Muscle layer of colon (tissue), 2 donors: ENCODE results near the gene PLXNB2.
"Not testable (repeated sequence)": the region's sequence is repeated elsewhere in the genome, so short reads cannot be mapped to it uniquely, and the experiment has no call there.

ENCODE experiments used
- H3K27ac ChIP-seq: one replicate; pipeline ENCODE4 v1.7.0; 2013; ENCODE audit warnings: low read depth, mild to moderate bottlenecking, low read length, moderate library complexity
- H3K27me3 ChIP-seq, 2 donors: one replicate each; pipeline ENCODE4 v1.7.0; 2013; ENCODE audit warnings: low read length in 2 of 2, mild to moderate bottlenecking in 2 of 2; ENCODE audit not compliant: insufficient read depth in 2 of 2, control insufficient read depth in 1 of 2
- H3K36me3 ChIP-seq: one replicate; pipeline ENCODE4 v1.7.0; 2013; ENCODE audit warnings: mild to moderate bottlenecking, low read length; ENCODE audit not compliant: insufficient read depth
- H3K4me1 ChIP-seq: one replicate; pipeline ENCODE4 v1.7.0; 2013; ENCODE audit warnings: mild to moderate bottlenecking, low read length; ENCODE audit not compliant: insufficient read depth
- H3K4me3 ChIP-seq, 2 donors: one replicate each; pipeline ENCODE4 v1.7.0; 2013; ENCODE audit warnings: low read length in 2 of 2, low read depth in 1 of 2, mild to moderate bottlenecking in 1 of 2, moderate library complexity in 1 of 2
- H3K9ac ChIP-seq: one replicate; pipeline ENCODE4 v1.7.0; 2013; ENCODE audit warnings: low read length
- H3K9me3 ChIP-seq: one replicate; pipeline ENCODE4 v1.7.0; 2013; ENCODE audit warnings: mild to moderate bottlenecking, low read length
- donor health status: abdominal sarcoma.
- donor health status: Adenocarcinoma of cecum.

The PLXNB2 gene

DNA sequence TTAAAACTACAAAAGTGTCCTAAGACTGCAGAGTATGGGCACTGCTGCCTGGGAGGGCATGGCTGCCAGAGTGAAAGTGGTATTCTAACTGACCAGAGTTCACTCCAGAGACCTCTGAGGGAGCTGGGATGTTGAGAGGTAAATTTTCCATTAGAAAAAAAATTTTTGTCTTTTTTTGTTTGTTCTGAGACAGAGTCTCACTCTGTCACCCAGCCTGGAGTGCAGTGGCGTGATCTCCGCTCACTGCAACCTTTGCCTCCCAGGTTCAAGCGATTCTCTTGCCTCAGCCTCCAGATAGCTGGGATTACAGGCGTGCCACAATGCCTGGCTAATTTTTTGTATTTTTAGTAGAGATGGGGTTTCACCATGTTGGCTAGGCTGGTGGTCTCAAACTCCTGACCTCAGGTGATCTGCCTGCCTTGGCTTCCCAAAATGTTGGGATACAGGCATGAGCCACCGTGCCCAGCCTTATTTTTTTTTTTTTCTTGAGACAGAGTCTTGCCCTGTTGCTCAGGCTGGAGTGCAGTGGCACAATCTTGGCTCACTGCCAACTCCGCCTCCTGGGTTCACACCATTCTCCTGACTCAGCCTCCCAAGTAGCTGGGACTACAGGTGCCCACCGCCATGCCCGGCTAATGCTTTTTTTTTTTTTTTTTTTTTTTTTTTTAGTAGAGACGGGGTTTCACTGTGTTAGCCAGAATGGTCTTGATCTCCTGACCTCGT, 15.1 kb upstream of the PLXNB2 start:
- H3K27ac ChIP-seq, H3K27me3 ChIP-seq, H3K36me3 ChIP-seq, H3K9ac ChIP-seq, H3K9me3 ChIP-seq, H3K4me1 ChIP-seq, H3K4me3 ChIP-seq: not testable (repeated sequence)

DNA sequence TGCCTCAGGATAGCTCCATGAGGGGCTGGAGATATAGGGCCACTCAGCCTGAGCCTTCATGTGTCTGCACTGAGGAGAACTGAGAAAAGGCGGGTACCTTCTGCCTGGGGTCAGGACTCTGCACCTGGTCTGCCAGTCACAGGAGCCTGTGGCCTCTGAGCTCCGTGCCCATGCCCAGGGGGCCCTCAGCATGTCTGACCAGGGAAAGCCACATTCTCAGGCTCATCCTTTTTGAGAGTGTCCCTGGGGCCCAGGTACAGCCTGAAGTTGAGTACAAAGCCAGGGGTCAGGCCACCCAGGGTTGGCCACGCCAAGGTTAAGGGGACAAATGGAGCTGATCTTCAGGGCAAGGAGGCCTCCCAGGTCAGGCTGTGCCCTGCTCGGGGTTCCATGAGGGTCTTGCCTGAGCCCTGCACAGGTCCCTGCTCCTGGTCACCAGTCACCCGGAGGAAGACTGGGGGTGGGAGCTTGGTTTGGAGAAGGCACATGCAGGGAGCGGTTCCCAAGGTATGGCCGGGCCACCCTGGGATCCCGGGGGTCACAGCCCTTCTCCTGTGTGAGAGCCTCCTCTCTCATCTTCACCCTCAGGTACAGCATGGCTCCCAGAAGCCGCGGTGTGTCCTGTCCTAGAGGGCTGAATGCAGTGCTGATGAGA, 13.4 kb upstream of the PLXNB2 start:
- Histone ChIP-seq H3K9ac (no peak overlapping the region), H3K4me1 (peaks cover 1% of the 10 kb centered on the region), H3K27me3 (no peaks in the 10 kb centered on the region), H3K4me3 (no peak overlapping the region), H3K27ac (no peak overlapping the region), H3K36me3 (no peaks in the 10 kb centered on the region), H3K9me3 (no peaks in the 10 kb centered on the region)

DNA sequence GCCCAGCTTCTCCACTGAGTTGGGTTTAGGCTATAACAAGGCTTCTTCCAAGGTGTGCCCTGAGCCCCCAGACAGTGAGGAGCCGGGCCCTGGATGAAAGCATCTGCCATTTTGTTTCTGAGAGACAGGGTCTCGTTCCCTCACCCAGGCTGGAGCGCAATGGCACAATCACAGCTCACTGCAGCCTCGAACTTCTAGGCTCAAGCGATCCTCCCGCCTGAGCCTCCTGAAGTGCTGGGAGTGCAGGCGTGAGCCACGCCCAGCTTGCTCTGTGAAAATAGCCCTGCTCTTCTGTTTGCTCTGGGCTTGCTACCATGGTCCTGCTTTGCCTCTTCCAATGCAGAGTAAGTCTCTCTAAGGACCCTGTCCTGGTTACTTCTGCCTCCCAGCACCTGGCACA, 12.7 kb upstream of the PLXNB2 start:
- H3K4me3 ChIP-seq: no peak overlapping the region
- no peaks in the 10 kb centered on the region for H3K4me1 ChIP-seq
- H3K9me3 ChIP-seq: no peaks in the 10 kb centered on the region
- no peak overlapping the region for H3K27ac ChIP-seq
- H3K9ac ChIP-seq: no peak overlapping the region
- H3K36me3 ChIP-seq: no peaks in the 10 kb centered on the region
- no peaks in the 10 kb centered on the region for H3K27me3 ChIP-seq

DNA sequence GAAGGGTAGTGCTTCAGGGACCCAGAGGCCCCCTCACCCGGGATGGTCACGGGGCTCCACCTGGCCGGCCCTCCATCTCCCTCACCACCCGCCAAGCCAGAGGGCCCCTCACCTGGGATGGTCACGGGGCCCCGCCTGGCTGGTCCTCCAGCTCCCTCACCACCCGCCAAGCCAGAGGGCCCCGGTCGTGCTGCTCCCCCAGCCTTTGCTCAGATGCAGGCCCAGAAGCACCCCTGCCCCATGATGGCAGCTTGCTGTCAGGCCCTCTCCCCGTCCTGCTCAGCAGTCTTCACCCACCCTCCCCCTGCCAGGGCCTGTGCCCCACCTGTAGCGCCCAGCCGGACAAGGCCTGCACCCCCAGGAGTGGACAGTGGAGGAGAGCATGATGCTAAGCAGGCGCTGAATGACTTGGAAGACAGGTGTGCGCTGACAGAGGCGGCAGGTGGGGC, 12.1 kb upstream of the PLXNB2 start:
- no peaks in the 10 kb centered on the region for H3K36me3 ChIP-seq
- H3K9ac ChIP-seq: no peak overlapping the region
- H3K4me1 ChIP-seq: no peaks in the 10 kb centered on the region
- H3K9me3 ChIP-seq: no peaks in the 10 kb centered on the region
- no peak overlapping the region for H3K27ac ChIP-seq
- H3K27me3 ChIP-seq: no peaks in the 10 kb centered on the region
- H3K4me3 ChIP-seq: no peak overlapping the region

DNA sequence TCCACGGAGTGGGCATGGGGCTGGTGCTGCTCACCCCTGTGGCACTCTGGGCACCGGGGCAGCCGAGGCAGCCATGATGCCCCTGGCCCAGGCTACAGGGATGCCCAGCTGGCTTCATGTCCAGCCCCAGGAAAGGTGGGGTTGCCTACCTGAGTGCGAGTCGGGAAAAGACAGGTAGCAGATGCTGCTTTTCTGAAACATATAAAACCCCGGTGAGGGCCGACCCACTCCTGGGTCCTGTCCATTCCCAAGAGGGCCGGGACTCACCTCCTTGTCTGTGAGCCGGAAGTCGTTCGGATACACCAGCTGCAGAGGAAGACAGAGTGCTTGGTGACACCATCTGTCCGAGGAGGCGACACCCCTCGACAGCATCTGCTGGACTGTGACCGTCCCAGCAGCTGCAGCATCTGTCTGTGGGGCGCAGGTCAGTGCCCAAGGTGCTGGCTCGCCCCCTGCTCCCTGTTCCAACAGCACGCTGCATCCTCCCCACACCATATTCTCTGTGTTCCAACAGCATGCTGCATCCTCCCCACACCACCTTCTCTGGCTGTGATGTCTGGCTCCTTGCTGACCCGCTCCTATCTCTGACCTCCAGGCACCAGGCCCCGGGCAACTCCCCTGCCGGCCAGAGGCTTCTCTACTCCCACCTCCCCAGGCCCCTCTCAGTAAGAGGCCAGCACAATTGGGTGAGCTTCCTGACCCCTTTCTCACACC, 11.4 kb upstream of the PLXNB2 start:
- no peak overlapping the region for H3K9ac ChIP-seq
- H3K4me1 ChIP-seq: no peaks in the 10 kb centered on the region
- H3K36me3 ChIP-seq: no peaks in the 10 kb centered on the region
- no peaks in the 10 kb centered on the region for H3K9me3 ChIP-seq
- H3K4me3 ChIP-seq: no peak overlapping the region
- H3K27me3 ChIP-seq: no peaks in the 10 kb centered on the region
- no peak overlapping the region for H3K27ac ChIP-seq

DNA sequence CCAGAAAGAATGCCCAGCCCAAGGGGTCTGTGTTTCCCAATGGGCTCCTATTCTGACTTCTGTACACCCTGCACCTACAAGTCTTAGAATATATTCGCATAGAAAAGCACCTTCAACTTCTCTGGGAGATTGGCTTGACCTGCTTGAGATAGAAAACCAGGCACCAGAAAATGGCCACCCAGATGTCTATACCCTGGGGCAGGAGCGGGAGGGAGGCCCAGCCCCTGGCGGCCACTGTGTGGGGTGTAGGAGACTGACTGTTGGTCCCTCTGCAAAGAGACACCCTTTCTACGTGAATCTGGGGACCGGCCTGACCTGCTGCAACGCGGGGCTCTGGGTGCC, 10.9 kb upstream of the PLXNB2 start:
- no peak overlapping the region for H3K4me3 ChIP-seq
- no peaks in the 10 kb centered on the region for H3K4me1 ChIP-seq
- H3K27ac ChIP-seq: no peak overlapping the region
- H3K36me3 ChIP-seq: no peaks in the 10 kb centered on the region
- H3K9me3 ChIP-seq: no peaks in the 10 kb centered on the region
- no peak overlapping the region for H3K9ac ChIP-seq
- no peaks in the 10 kb centered on the region for H3K27me3 ChIP-seq

DNA sequence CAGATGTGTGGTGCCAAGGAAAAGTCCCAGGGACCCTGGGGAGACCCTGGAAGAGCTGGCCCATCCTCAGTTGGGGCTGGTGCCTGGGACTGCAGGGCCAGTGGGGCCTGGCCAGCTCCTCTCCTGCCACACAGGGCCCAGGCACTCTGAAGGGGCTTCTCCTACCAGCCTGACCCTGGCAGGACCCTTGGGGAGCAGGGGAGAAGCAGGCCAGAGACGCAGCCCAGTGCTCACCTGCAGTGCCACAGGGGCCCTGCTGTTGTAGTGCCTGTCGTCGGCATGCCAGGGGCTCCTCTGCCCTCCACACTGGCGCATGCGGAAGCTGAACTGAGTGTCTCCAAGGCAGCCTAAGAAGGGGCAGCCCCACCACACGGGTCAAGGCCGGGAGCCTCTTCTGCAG, 10.2 kb upstream of the PLXNB2 start:
- Histone ChIP-seq H3K27ac (no peak overlapping the region), H3K4me3 (no peak overlapping the region), H3K4me1 (no peaks in the 10 kb centered on the region), H3K9me3 (no peaks in the 10 kb centered on the region), H3K27me3 (no peaks in the 10 kb centered on the region), H3K36me3 (no peaks in the 10 kb centered on the region), H3K9ac (no peak overlapping the region)

DNA sequence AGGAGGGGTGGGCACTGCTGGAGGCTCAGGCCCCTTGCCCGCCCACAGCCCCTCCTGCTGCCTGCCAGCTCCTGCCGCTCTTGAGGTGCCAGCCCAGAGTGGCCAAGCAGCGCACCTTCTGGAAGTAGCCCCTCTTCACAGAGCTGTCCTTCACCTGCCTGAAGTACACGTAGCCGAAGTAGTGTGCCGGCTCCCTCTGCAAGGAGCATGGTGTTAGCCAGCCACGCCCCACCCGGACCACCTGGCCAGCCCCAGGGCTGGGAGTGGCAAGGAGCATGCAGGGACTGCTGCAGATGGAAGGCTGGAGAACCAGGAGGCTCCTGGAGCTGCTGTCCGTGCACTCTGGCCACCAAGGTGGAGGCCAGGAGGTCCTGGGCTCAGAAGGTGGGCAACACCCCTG, 9.7 kb upstream of the PLXNB2 start:
- Histone ChIP-seq H3K4me1 (no peaks in the 10 kb centered on the region), H3K36me3 (no peaks in the 10 kb centered on the region), H3K9ac (no peak overlapping the region), H3K9me3 (no peaks in the 10 kb centered on the region), H3K4me3 (no peak overlapping the region), H3K27me3 (no peaks in the 10 kb centered on the region), H3K27ac (no peak overlapping the region)

DNA sequence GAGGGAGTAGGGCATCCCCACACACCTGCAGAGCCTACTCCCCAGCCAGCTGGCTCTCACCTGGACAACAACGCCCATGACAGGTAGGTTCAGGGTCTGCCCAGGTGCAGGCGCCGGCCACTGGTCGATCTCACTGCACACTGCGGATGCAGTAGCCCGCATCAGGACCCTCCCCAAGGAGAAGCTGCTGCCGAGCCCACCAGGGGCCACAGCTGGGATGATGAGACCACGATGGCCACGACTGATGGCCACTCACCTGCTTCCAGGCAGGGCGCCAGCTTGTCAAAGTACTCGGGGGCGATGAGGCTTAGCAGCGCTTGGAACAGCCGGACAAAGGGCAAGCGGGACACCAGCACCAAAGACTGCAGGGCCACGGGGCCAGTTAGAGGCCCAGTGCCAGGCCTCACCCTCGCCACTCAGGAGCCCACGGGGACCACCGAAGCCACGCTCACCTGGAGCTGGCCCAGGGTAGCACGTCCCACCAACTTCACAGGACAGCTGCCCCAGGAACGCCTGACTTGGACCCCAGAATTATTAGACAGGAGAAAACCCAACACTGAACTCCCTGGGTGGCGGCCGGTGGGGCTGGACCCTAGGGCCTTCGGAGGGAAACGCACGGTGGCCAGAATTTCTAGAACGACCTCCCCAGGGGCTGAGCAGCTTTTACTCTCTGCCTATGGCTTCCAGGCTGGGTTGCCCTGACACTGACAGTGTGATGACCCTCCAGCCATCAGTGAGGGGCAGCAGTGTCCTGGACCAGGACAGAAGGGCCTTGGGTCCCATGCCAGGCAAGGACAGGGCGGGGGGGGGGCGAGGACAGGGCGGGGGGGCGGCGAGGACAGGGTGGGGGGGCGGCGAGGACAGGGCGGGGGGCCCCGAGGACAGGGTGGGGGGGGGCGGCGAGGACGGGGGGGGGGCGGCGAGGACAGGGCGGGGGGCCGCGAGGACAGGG, 8.9 kb upstream of the PLXNB2 start:
- Histone ChIP-seq H3K36me3 (no peaks in the 10 kb centered on the region), H3K9me3 (no peaks in the 10 kb centered on the region), H3K4me3 (no peak overlapping the region), H3K27ac (no peak overlapping the region), H3K9ac (no peak overlapping the region), H3K27me3 (no peaks in the 10 kb centered on the region), H3K4me1 (no peaks in the 10 kb centered on the region)

DNA sequence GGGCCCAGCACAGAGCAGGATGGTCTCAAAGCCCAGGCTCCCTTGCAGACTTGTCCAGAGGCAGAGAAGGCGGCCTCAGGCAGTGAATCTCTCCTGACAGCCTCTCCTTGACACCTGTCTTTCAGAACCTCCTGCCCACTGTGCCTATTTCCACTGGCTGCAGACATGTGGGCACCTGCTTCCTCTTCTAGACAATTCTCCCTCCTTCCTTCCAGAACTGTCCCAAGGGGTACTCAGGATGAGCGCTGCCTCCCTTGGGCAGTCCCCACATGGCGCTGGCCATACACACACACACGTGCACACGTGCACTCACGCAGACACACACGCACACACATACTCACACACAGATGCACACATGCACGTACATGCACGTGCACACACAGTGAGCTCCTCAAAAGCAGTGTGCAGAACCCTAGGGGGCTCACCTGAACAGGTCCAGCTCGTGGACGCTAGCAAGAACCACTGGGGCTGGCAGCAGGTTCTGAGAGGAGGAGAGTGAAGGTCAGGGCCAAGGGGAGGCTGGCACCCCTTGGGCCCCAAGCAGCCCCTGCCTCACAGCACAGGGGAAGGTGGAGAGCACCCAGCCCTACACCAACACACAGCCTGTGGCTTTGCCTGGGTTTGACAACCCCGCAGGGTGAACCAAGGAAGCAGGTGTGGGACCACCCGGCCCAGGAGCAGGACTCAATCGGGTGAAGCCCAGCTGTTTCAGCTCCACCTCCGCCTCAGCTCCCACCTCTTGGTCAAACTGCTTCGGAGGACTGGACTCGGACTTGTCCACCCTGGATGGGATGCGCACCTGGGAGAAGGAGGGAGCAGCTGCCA, 8.1 kb upstream of the PLXNB2 start:
- Histone ChIP-seq H3K27ac (no peak overlapping the region), H3K9ac (no peak overlapping the region), H3K4me1 (no peaks in the 10 kb centered on the region), H3K27me3 (no peaks in the 10 kb centered on the region), H3K36me3 (no peaks in the 10 kb centered on the region), H3K9me3 (no peaks in the 10 kb centered on the region), H3K4me3 (no peak overlapping the region)
